Suppressor macrophage (primary cell): ENCODE measurements around the gene BCL7A.

Experiments
- DNase-seq, 4 experiments: peaks; one replicate each; pipeline ENCODE4 v3.0.0-alpha.2; 2020 to 2022

BCL7A gene

DNA sequence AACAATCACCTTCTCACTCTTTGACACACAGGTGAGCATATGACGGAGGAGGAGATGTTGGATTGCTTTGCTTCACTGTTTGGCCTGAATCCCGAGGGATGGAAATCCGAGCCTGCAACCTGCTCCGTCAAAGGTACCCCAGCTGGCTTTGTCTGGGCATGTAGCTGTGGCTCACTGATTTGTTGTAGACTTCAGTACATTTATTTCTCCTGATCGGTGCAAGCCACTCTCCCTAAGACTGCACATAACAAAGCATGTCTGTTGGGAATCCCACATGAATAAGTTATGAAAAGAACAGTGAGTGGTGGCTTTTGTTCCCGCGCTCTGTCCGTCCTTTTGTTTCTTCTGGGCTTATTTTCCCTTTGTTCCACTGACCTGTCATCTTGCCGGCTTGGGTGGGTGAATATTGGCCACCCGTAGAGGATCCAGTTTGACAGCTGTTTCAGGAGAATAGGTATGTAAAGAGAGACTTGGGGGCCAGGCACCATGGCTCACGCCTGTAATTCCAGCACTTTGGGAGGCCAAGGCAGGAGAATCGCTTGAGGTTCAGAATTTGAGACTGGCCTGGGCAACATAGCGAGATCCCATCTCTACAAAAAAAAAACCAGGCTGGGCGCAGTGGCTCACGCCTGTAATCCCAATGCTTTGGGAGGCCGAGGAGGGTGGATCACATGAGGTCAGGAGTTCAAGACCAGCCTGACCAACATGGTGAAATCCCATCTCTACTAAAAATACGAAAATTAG is 20.0 kb upstream of the BCL7A start:
- no peak for DNase-seq

DNA sequence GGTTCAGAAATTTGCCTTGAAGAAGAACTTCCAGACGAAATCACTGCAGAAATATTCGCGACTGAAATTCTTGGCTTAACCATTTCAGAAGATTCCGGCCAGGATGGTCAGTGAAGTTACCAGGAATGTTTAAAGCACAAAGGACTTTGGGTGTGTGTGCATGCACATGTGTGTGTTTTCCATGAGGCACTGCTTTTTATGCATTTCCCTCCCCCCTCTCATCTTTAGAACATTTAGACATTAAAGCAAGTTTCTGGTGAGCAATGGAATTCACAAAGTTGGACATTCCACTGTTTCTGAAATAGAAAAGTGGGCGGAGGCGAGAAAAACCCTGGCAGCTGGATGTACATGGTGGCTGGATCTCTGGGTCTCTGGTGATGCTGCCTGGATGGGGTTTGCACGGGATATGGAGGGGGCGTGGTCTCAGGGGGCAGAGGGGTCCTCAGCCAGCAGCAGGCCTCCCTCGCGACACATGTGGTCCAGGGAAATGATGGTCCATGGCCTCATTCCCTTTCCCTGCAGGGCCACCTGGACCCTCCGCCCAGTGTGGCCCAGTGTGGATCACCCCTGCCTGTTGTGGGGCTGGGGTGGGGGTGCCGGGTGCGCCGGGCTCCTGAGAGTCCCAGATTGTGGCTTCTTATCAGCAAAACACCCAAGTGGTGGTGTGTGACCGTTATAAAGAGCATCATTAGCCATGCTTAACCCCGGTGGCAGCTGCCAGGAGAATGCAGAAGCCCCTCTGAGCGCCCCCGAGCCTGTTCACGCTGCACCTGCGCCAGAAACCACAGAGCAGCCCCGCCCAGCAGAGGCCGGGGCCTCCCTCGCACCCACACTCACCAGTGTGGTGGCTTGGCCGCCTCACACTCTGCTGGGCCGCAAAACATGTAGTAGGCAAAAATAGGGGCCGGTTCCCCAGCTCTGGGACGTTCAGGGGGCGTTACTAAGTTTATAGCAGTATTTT is 17.8 kb upstream of the BCL7A start:
- no peak for DNase-seq

- no peak for DNase-seq
Observed at GRCh38 chr12:122004633-122005071, 17.0 kb upstream of the BCL7A start.

DNA sequence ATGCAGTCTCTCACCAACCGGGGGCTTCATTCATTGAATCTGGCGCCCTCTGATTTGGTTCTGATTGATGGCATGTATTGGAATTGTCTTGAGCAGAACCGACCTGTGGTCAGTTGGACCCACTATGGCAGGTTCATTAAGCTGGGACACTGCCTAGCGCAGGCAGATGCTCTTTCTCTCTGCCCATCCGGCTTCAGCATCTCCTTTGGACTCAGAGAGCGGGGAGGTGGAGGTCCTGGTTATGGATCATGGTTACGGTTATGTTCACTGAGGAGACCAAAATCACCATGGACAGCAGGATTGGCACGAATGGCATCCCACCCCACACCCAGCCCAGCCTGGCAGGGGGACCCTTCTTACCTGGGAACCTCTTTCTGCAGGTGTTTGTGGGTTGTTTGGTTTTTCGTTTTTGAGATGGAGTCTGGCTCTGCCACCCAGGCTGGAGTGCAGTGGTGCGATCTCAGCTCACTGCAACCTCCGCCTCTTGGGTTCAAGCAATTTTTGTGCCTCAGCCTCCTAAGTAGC is 16.4 kb upstream of the BCL7A start:
- no peak for DNase-seq

GRCh38 chr12:122006186-122006926 is 15.3 kb upstream of the BCL7A start:
- no peak for DNase-seq

GRCh38 chr12:122009741-122010140 is 11.9 kb upstream of the BCL7A start:
- no peak for DNase-seq

DNA sequence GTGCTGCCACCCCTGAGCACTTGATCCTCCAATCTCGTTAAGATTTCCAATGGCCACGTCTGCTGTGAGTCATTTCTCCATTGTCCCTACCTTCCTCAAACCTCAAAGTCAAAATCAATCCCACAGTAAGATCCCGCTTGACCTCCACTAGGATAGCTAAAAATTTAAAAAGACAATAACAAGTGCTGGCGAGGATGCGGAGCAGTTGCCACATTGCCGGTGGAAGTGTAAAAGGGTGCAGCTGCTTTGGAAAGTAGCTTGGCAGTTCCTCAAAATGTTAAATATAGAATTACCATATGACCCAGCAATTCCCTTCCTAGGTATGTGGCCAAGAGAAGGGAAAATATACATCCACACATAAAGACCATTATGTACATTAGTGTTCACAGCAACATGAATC is 9.5 kb upstream of the BCL7A start:
- DNase-seq, result peak in 2 of 4 experiments; percentile 19 to 26

DNA sequence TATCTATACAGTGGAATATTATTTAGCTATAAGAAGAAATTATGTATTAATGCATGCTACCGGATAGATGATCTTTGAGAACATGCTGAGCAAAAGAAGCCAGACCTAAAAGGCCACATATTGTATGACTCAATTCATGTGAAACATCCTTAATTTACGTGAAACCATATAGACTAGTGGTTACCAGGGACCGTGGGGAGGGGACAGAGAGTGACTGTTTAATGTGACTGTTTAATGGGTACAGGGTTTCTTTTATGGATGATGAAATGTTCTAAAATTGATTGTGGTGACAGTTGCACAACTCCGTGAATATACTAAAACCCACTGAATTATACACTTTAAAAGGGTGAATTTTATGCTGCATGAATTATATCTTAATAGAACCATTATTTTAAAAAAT is 8.5 kb upstream of the BCL7A start:
- peak in 1 of 4 experiments; percentile 30 for DNase-seq

DNA sequence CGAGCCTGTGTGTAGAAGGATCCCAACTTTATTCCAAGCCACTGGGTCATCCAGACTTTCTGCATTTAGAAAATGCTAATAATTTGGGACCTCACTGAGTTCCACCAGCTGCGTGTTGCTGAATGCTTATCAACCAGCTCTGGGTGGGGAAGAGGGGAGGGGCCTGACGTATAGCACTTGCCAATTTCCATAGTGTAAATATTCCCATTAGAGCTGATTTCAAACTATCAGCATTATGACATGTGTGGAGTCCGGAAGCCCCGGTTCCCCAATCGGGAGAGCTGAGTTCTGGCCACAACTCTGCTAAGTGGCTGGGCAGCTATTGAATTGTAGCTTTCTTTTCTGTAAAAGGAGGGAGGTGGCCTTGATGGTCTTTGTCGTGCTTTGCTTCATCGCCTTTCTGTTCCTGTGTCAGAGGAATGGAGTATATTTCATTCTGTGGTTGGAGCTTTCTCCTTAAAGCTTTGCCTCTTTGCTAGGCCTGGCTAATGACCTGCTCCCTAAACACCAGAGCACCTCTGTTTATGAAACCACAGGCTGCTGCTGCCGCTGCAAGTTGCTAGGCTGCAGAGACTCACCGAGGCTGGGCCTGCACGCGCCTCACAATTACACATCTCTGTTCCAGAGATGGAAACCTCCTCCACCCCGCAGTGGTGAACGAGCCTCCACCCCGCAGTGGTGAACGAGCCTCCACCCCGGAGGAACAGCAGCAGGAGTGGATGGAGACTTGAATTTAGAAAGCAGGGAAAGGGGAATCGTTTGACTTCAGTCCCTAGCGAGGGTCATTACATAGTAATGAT is 7.7 kb upstream of the BCL7A start:
- no peak for DNase-seq

- DNase-seq, result no peak
Observed at GRCh38 chr12:122014781-122015180, 6.9 kb upstream of the BCL7A start.

DNA sequence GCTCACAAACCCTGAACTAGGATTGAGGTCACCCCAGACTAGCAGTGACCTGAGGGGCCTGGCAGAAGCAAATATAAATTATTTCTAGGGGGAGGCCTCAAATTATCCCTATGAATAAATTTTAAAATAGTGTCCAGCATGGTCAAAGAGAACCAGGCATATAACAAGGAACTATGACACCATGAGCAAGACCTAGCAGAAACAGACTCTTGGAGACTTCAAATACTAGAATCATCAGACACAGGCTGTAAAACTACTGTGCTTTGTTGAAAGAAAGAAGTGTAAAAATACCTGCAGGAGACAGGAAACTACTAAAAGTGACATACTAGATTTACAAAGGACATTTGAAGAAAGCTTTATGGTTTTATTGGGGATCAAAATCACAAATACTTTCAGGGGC is 3.2 kb upstream of the BCL7A start:
- no peak for DNase-seq

GRCh38 chr12:122018937-122019336 is 2.7 kb upstream of the BCL7A start:
- no peak for DNase-seq

- no peak for DNase-seq
Observed at GRCh38 chr12:122020795-122021192, 890 bp upstream of the BCL7A start.

- DNase-seq, result peak in 2 of 4 experiments; percentile 30 to 38
Observed at GRCh38 chr12:122021193-122021821, 377 bp upstream of the BCL7A start.

DNA sequence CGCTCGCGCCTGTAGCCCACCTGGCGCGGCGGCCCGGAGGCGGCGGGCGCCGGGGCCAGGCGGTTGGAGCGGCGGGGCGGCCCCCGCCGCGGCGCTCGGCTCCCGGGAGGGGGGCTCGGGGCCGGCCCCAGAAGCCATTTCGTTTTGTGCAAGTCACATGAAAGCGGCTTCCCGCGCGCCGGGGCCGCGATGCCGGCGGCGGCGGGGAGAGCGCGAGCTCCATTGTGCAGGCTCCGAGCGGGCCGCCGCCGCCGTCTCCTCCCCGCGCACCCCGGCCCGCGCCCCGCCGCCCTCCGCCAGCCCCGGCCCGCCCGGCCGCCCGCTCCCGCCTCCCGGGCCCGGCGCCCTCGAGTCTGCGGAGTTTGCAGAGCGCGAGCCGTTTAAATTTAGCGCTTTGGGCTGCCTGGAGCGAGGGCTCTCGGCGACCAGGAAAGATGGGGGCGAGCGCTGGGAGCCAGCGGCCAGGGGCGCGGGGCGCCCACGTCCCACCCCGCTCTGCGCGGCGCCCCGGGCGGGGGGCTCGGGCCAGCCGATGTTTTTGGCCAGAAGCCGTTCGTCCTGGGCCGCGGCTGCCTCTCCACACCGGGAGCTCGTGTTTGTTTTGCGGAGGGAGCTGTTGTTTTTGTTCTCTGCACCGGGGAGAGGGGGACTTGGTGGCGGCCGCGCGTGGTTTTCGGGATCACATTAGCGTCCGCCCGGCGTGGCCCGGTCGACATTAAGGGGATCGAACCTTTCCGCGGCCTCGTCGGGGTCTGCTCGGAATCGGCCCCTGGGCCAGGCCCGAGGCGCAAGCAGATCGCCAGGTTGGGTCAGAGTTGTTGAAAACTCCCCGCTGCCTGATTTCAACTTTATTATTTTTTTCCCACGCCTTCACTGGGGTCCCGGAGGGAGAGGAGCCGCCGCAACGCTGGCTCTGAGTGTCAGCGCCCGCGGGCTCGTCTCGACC is 982 bp downstream of the BCL7A start:
- DNase-seq, result peak; percentile 29 to 70 (median 44)

- peak; percentile 52 to 68 (median 60) for DNase-seq
Observed at GRCh38 chr12:122023339-122024131, 1.9 kb downstream of the BCL7A start.

- DNase-seq, result no peak
Observed at GRCh38 chr12:122024132-122024785, 2.6 kb downstream of the BCL7A start.

DNA sequence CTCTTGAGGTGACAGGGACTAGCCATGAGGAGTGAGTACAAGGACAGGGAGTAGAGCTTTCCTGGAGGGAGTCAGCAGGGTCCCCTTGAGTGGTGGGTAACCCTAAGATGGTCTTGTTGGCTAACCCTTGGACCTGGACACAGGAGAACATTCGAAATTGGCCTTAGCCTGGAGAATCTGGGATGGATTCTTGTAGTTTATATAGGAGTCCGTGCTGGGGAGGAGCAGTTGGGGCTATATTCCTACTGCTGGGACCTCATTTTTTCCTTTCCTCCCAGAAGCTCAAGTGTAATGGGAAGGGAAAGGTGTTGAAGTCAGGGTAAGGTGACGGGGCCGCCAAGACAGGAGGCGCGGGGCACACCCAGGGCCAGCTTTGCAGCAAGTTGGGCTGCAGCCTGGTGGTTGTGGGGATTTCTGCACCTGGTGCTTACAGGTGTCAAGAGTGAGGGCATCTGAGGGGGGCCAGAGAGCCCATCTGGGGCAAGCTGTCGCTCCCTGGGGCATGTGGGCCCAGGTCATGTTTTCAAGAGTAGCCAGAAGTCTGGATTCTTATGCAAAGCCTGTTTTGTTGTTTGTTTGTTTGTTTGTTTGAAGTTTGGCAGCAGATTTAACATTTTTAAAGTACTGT is 5.1 kb downstream of the BCL7A start:
- no peak for DNase-seq
